Esophagus squamous epithelium (tissue), 5 donors: ENCODE measurements around the gene WEE2. TPM values are rescaled to one million over a fixed set of nuclear protein-coding genes. Genes with fewer than 3 reads are reported as not detected.

Experiments
- DNase-seq: peaks from one replicate; lab custom pipeline; 2025; lab: John Stamatoyannopoulos, UW
- H3K27ac ChIP-seq, 4 donors: fragments of 200-600 bp; sonication (generic); one replicate each; pipeline ENCODE4 v1.5.1; 2016 to 2019; ENCODE audit warnings: mild to moderate bottlenecking in 1 of 4
- H3K27me3 ChIP-seq, 4 donors: fragments of 200-600 bp; sonication (generic); 1 replicate in 3 of 4; 2 replicates in 1 of 4; pipeline versions ENCODE4 v1.5.1 to v1.6.0; 2017 to 2021; ENCODE audit warnings: antibody characterized with exemption in 1 of 4
- H3K36me3 ChIP-seq, 3 donors: fragments of 200-600 bp; sonication (generic); one replicate each; pipeline ENCODE4 v1.5.1; 2016 to 2019
- H3K4me1 ChIP-seq, 3 donors: fragments of 200-600 bp; sonication (generic); one replicate each; pipeline ENCODE4 v1.5.1; 2017 to 2019
- H3K4me3 ChIP-seq, 4 donors: fragments of 200-600 bp; sonication (generic); 1 replicate in 3 of 4; 2 replicates in 1 of 4; pipeline ENCODE4 v1.5.1; 2016 to 2019; ENCODE audit warnings: mild to moderate bottlenecking in 2 of 4, moderate library complexity in 1 of 4
- H3K9me3 ChIP-seq, 3 donors: fragments of 200-600 bp; sonication (generic); one replicate each; pipeline ENCODE4 v1.5.1; 2016 to 2019
- POLR2A ChIP-seq, 4 donors: fragments of 450-650 bp; IDR thresholded peaks; one replicate each; pipeline ENCODE4 v1.6.1; 2017; ENCODE audit warnings: antibody characterized with exemption in 4 of 4, mild to moderate bottlenecking in 4 of 4, moderate library complexity in 3 of 4
- WGBS, 2 donors: methylation state at CpG; one replicate each; pipeline ENCODE4 v1.1.5; 2018; 5-methylcytosine and 5-hydroxymethylcytosine counted together
- intact Hi-C: fragments of 100-400 bp; cut with DNase I; formaldehyde crosslinking; loops from one replicate; pipeline ENCODE4 v1.15.0; 2022
- total RNA-seq, 4 donors: library from RNA; depleted of rRNA; stranded (reverse); fragments of >200 nt; gene quantifications; one replicate each; pipeline ENCODE4 v1.1.0, GENCODE V29; 2016
- TF ChIP-seq, protein P1 (sequence below), 6 experiments: fragments of 450-650 bp in 4 of 6; fragments of 200-600 bp in 2 of 6; sonication (generic) in 2 of 6; IDR thresholded peaks; one replicate each; pipeline ENCODE4 v1.5.1; 2016 to 2019; ENCODE audit warnings: antibody characterized with exemption in 6 of 6, mild to moderate bottlenecking in 4 of 6, moderate library complexity in 4 of 6
- donor health status: DM: yes; HTN: yes; CAD: no.

WEE2 gene
- total RNA-seq, 4 donors from 2014 or later = not detected

DNA sequence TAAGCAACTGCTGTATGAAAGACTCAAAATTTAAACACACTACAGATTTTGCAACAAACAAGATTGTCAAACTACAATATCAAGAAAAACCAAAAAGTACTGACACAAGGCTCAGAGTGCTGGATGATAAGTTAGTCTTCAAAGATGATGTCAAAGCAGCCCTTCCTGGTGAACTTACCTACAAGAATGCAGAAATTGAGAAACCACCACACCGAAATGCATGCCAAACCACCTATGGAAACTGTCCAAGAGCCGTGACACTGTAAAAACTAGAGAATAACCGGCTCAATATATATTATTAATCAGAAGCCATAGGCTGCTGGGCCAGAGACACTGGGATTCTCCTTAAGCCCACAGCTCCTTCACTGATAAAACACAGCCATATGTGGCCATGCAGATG lies 31.5 kb upstream of the WEE2 start:
- DNase-seq = no peak
- no peak for TF ChIP-seq POLR2A (IDR thresholded peaks at IDR 0.05)
- TF ChIP-seq, protein P1, sequence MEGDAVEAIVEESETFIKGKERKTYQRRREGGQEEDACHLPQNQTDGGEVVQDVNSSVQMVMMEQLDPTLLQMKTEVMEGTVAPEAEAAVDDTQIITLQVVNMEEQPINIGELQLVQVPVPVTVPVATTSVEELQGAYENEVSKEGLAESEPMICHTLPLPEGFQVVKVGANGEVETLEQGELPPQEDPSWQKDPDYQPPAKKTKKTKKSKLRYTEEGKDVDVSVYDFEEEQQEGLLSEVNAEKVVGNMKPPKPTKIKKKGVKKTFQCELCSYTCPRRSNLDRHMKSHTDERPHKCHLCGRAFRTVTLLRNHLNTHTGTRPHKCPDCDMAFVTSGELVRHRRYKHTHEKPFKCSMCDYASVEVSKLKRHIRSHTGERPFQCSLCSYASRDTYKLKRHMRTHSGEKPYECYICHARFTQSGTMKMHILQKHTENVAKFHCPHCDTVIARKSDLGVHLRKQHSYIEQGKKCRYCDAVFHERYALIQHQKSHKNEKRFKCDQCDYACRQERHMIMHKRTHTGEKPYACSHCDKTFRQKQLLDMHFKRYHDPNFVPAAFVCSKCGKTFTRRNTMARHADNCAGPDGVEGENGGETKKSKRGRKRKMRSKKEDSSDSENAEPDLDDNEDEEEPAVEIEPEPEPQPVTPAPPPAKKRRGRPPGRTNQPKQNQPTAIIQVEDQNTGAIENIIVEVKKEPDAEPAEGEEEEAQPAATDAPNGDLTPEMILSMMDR (IDR thresholded peaks at IDR 0.05) = no peak
- H3K4me3 ChIP-seq = no peak overlapping the region
- intact Hi-C loops = no loop called here
- 18 to 42% methylated on average over 3 of the region's 3 CpGs for WGBS, 2 donors
- H3K9me3 ChIP-seq = no peaks in the 10 kb centered on the region
- H3K27me3 ChIP-seq = no peaks in the 10 kb centered on the region
- H3K4me1 ChIP-seq = peaks cover 13 to 56% (median 21%) of the 10 kb centered on the region in 3 donors
- peak overlapping the region; percentile 40 to 84 (median 67) for H3K27ac ChIP-seq
- H3K36me3 ChIP-seq = peaks cover 0 to 48% (median 0%) of the 10 kb centered on the region in 3 donors

DNA sequence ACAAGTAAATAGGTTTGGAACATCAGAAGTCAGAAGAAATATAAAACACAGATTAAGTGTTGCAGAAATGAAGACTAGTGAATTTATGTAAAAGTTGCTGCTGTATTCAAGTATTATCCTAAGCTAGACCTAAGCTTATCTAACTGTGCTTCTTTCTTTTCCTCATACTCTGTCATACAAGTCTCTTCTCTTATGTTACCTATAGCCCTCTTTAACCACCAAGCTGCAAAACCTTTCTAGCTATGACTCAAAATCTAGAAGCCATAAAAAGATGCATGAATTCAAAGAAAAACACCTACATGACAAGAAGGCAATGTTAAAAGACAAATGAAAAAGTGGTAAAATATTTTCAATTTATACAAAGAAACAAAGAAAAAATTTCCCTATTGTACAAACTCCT lies 29.1 kb upstream of the WEE2 start:
- H3K4me1 ChIP-seq = peaks cover 13 to 33% (median 21%) of the 10 kb centered on the region in 3 donors
- intact Hi-C loops = no loop called here
- no peak for TF ChIP-seq POLR2A (IDR thresholded peaks at IDR 0.05)
- H3K36me3 ChIP-seq = peaks cover 0 to 56% (median 6%) of the 10 kb centered on the region in 3 donors
- H3K4me3 ChIP-seq = no peak overlapping the region
- H3K27me3 ChIP-seq = no peaks in the 10 kb centered on the region
- no peak for DNase-seq
- H3K9me3 ChIP-seq = no peaks in the 10 kb centered on the region
- H3K27ac ChIP-seq = no peak overlapping the region

DNA sequence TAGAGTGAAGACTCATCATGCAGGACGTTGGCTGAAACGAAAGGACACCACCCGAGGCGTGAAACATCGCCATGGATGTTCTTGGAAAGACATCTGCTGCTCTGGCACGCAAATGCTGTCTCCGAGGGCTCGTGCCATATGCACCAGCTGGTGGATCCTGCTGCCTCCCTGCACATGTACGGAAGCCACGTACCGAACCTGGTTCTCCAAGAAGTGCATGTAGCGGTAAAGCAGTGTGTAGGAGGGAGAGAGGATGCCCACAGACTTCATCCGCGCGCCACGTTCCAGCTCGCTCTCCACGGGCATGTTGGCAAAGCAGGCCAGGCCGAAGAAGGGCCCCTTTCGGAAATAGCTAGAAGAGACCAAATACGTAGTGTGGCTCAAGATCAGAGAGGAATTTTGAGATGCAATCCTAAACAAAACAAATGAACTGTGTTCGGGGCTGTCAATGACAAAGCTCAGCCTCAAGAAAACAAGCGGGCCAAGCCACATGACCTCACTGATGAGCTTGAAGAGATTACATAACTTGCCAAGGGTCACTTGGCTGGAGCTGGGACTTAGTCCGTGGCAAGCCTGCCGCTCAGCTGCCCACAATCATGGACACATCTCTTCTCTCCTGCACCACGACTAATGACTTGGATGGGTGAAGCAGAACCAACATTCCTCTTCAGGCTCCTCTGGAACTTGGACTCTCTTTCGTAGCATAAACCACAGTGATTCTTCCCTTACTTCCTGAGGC lies 22.7 kb upstream of the WEE2 start:
- TF ChIP-seq POLR2A (IDR thresholded peaks at IDR 0.05) = no peak
- TF ChIP-seq, protein P1 (IDR thresholded peaks at IDR 0.05) = no peak
- no peaks in the 10 kb centered on the region for H3K9me3 ChIP-seq
- peaks cover 0 to 59% (median 13%) of the 10 kb centered on the region in 3 donors for H3K36me3 ChIP-seq
- no peak for DNase-seq
- peak overlapping the region in 1 of 4 donors; percentile 43 for H3K4me3 ChIP-seq
- peaks cover 0 to 5% (median 0%) of the 10 kb centered on the region in 3 donors for H3K4me1 ChIP-seq
- no peaks in the 10 kb centered on the region for H3K27me3 ChIP-seq
- intact Hi-C loops = no loop called here
- WGBS, 2 donors = 77 to 84% methylated on average over 25 to 27 of the region's 27 CpGs
- H3K27ac ChIP-seq = peak overlapping the region in 2 of 4 donors; percentile 7 to 50

DNA sequence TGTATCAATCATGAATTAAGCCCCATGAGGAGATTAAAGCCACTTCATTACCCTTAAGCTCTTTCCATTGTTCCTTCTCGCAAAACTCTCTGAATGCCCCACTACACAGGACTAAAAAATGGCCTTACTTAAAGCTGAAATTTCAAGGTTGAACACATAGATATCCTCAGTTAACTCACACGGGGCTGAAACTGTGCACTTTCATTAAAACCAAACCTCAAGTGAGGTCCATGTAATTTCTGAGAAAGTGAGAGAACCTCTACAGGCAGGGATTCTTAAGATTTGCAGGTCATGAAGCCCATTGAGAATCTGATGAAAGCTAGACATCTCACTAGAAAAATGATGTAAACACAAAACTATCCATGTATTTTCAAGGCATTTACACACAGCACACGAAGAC lies 22.1 kb upstream of the WEE2 start:
- WGBS, 2 donors = 74 to 87% methylated on average over 3 of the region's 3 CpGs
- H3K4me3 ChIP-seq = no peak overlapping the region
- no peaks in the 10 kb centered on the region for H3K27me3 ChIP-seq
- no peaks in the 10 kb centered on the region for H3K9me3 ChIP-seq
- peaks cover 0 to 5% (median 0%) of the 10 kb centered on the region in 3 donors for H3K4me1 ChIP-seq
- intact Hi-C loops = no loop called here
- H3K27ac ChIP-seq = peak overlapping the region in 2 of 4 donors; percentile 7 to 50
- no peak for DNase-seq
- H3K36me3 ChIP-seq = peaks cover 0 to 53% (median 13%) of the 10 kb centered on the region in 3 donors
- TF ChIP-seq POLR2A (IDR thresholded peaks at IDR 0.05) = no peak
- TF ChIP-seq, protein P1 (IDR thresholded peaks at IDR 0.05) = no peak

DNA sequence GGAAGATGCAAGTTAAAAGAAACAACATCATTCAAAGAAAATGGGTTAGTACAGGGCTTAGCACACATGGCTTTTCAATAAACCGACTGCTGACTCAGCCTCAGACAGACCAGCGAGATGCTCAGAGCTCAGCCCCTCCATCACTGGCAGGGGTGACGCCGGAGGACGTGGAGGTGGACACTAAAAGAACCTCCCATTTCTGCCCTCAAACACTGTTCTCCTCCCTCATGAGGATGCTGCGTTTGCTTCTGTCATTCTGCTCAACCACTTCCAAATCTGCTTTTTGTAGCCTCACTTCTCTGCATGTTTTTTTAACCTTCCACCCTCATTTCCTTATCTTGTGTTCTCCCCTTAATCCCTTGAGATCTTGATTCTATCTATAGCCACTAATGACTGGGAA lies 21.5 kb upstream of the WEE2 start:
- 75 to 81% methylated on average over 6 of the region's 6 CpGs for WGBS, 2 donors
- H3K4me1 ChIP-seq = peaks cover 0 to 5% (median 0%) of the 10 kb centered on the region in 3 donors
- intact Hi-C loops = no loop called here
- H3K36me3 ChIP-seq = peaks cover 0 to 47% (median 13%) of the 10 kb centered on the region in 3 donors
- no peak overlapping the region for H3K4me3 ChIP-seq
- no peak overlapping the region for H3K27ac ChIP-seq
- TF ChIP-seq, protein P1 (IDR thresholded peaks at IDR 0.05) = no peak
- no peak for TF ChIP-seq POLR2A (IDR thresholded peaks at IDR 0.05)
- DNase-seq = no peak
- no peaks in the 10 kb centered on the region for H3K9me3 ChIP-seq
- no peaks in the 10 kb centered on the region for H3K27me3 ChIP-seq
